Thymus (tissue), 11 donors: ENCODE data around the gene OSTC. TPM values are rescaled to one million over a fixed set of nuclear protein-coding genes. Genes with fewer than 3 reads are reported as not detected.
"Not testable (repeated sequence)": the region's sequence is repeated elsewhere in the genome, so short reads cannot be mapped to it uniquely, and the experiment has no call there.

Experiments used
- DNase-seq, 9 donors: peaks; one replicate each; pipeline ENCODE4 v3.0.0-alpha.2; 2013; ENCODE audit warnings: low spot score in 9 of 9, low read depth in 6 of 9, missing footprints in 1 of 9
- H3K27ac ChIP-seq, 2 donors: one replicate each; pipeline ENCODE4 v1.5.1; 2013; ENCODE audit warnings: control low read depth in 1 of 2, low read depth in 1 of 2, low read length in 1 of 2, mild to moderate bottlenecking in 1 of 2, moderate library complexity in 1 of 2
- H3K27me3 ChIP-seq, 2 donors: one replicate each; pipeline ENCODE4 v1.5.1; 2013; ENCODE audit warnings: low read length in 1 of 2; ENCODE audit not compliant: control insufficient read depth in 2 of 2, insufficient read depth in 1 of 2
- H3K36me3 ChIP-seq, 2 donors: one replicate each; pipeline ENCODE4 v1.5.1; 2013; ENCODE audit warnings: low read length in 1 of 2, mild to moderate bottlenecking in 1 of 2, moderate library complexity in 1 of 2; ENCODE audit not compliant: control insufficient read depth in 2 of 2, insufficient read depth in 2 of 2
- H3K4me1 ChIP-seq, 2 donors: one replicate each; pipeline ENCODE4 v1.5.1; 2013; ENCODE audit warnings: low read length in 2 of 2; ENCODE audit not compliant: control insufficient read depth in 2 of 2, insufficient read depth in 2 of 2
- H3K4me3 ChIP-seq, 2 donors: one replicate each; pipeline ENCODE4 v1.5.1; 2013; ENCODE audit warnings: low read length in 2 of 2, control low read depth in 1 of 2, mild to moderate bottlenecking in 1 of 2
- H3K9me3 ChIP-seq, 2 donors: one replicate each; pipeline ENCODE4 v1.5.1; 2013; ENCODE audit warnings: low read length in 1 of 2, mild to moderate bottlenecking in 1 of 2; ENCODE audit not compliant: control insufficient read depth in 2 of 2, insufficient read depth in 1 of 2
- WGBS: extraction: QIAGEN DNeasy Blood & Tissue Kit; methylation state at CpG from one replicate; pipeline ENCODE4 v1.1.7; 2013; 5-methylcytosine and 5-hydroxymethylcytosine counted together
- polyA plus RNA-seq: library from polyadenylated mRNA; stranded (reverse); fragments of 200-250 nt; gene quantifications from one replicate; pipeline ENCODE4 v1.2.3, GENCODE V29; 2013
- total RNA-seq: library from RNA; stranded (reverse); fragments of 120-200 nt; gene quantifications from one replicate; pipeline ENCODE4 v1.2.4, GENCODE V29; 2013
- donor health status: healthy.

Gene OSTC
- total and polyA plus RNA-seq, 2 donors: 158 to 178 TPM

DNA sequence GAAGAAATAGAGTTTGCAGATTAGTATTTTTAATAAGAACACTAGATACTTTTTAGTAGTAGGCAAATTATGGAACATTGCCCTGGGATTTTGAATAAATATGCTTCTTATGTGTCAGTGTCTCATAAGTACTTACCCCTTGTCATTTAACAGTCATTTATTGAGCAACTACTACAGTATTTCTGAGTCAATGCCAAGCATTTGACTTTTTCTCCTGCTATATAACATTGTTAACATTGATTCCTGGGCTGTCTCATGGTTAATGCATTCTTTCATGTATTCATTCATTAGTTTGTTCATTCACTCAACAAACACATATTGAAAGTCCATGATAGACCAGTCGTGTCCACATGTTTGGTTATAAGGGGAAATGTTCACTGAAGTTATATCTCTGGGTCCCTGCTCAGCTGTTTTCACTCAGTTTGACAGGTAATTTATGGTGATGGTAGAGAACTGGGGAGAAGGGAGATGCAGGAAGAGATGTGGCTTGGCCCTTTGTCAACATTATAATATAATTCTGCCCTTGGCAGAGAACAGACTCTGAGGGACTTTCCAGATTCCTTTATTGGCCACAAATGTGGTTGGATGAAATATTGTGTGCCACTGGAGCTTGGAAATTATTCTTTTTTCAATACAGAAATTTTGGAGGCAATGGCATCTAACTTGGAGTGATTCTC lies 49.8 kb downstream of the OSTC start:
- 17% methylated on average over 1 of the region's 1 CpG for WGBS
- Histone ChIP-seq H3K36me3 (no peaks in the 10 kb centered on the region), H3K4me3 (no peak overlapping the region), H3K4me1 (peaks cover 0 to 14% of the 10 kb centered on the region in 2 donors), H3K27ac (no peak overlapping the region), H3K27me3 (no peaks in the 10 kb centered on the region), H3K9me3 (no peaks in the 10 kb centered on the region)
- no peak for DNase-seq

DNA sequence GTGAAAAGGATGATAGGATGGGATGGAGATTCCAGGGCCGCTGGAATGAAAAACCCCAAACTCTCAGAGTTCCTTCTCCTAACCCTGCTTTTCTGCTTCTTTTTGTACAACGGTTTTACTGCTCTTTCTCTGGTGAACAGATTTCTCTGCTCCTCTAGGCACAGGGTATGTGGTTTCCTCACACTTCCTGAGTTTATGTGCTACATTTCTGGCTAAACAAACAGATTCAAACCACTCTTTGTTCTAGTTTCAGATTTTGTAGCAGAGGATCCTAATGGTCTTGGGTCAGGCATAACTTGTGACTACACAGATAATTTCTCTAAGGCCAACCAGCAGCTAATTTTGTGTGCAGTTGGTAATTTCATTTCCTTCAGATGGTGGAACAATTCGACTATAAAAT lies 52.6 kb downstream of the OSTC start:
- WGBS: 7% methylated on average over 3 of the region's 3 CpGs
- Histone ChIP-seq H3K4me1 (peaks cover 0 to 14% of the 10 kb centered on the region in 2 donors), H3K9me3 (no peaks in the 10 kb centered on the region), H3K27ac (peak overlapping the region; percentile 49 to 56), H3K36me3 (no peaks in the 10 kb centered on the region), H3K4me3 (no peak overlapping the region), H3K27me3 (no peaks in the 10 kb centered on the region)
- DNase-seq: peak in 6 of 9 donors; percentile 8 to 61 (median 28)

DNA sequence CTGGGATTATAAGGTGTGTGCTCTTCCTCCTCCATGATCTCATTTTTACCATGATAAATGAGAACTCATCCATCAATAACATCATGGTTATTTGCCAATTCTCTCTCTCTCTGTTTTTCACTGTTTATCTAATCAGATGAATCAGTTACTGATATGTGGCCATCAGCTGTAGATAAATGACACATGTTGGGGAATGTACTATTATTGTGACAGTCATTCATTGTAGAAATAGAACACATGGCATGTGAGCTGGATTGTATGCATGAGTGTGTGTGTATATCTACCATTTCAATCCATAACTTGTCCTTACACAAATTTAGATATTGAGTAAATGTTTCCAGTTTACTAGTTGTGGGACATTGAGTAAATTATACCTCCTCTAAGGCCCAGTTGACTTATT lies 53.0 kb downstream of the OSTC start:
- H3K36me3 ChIP-seq: no peaks in the 10 kb centered on the region
- H3K27ac ChIP-seq: no peak overlapping the region

DNA sequence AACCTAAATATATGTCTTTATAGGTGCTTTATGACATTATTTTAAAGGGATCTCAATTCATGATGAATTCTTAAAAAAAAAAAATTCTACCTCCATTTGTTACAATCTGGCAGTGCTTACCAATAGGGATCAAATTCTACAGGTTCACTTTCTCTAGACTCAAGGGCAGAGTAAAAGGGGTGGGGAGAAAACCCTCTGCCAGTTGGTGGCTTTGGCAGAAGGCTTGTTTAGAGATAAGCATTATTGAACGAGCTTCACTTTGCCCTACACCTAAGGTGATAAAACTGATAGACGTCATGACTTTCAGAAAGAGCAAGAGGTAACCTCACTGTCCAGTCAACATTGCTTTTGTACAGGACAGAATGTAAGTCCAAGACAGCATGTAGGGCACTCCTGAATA lies 53.6 kb downstream of the OSTC start:
- H3K36me3 ChIP-seq: no peaks in the 10 kb centered on the region
- H3K27me3 ChIP-seq: no peaks in the 10 kb centered on the region
- 92% methylated on average over 2 of the region's 2 CpGs for WGBS
- H3K4me3 ChIP-seq: no peak overlapping the region
- DNase-seq: no peak
- no peaks in the 10 kb centered on the region for H3K9me3 ChIP-seq
- H3K27ac ChIP-seq: no peak overlapping the region
- H3K4me1 ChIP-seq: peaks cover 0 to 14% of the 10 kb centered on the region in 2 donors

More for the DNA sequence above, 53.0 kb downstream of the OSTC start:
- H3K4me3 ChIP-seq: no peak overlapping the region
- no peaks in the 10 kb centered on the region for H3K9me3 ChIP-seq
- H3K4me1 ChIP-seq: peaks cover 0 to 14% of the 10 kb centered on the region in 2 donors
- H3K27me3 ChIP-seq: no peaks in the 10 kb centered on the region
- no peak for DNase-seq

DNA sequence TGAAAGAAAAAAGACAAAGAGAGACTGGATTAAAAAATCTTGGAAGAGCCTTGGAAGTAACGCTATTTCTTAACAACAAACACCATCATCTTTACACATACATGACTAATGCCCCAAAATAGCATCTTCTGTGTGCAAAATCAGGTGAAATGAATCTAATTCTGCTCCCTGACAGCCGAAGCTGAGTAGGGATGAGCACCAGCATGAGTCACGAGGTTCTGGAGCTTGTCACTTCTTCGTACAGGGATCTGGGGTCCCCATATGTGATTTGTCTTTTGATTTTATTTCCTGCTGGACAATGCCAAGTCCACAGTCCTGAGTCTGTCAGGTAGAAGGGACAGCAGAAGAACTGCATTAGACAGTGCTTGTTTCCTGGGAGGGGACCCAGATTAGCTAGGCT lies 55.9 kb downstream of the OSTC start:
- no peaks in the 10 kb centered on the region for H3K9me3 ChIP-seq
- no peak for DNase-seq
- 72% methylated on average over 4 of the region's 4 CpGs for WGBS

DNA sequence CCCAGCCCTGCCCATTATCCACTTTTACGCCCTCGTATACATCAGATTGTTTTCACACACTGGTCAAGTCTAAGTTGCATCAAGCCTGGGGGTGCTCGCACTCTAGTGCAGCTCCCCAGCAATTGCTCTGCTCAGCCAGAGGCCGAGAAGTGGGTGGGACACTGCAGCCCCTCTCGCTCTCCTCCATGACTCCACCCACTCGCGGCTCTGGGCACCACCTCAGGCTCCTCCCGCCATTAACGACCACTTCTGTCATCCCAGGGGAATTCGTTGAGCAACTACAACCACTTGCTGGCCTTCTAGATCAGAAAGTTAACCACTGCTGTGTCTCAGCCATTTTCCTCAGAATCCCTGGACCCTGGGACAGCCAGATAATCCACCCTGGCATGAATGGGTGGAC lies 58.8 kb downstream of the OSTC start:
- WGBS: 97% methylated on average over 10 of the region's 10 CpGs

More for the DNA sequence above, 55.9 kb downstream of the OSTC start:
- Histone ChIP-seq H3K36me3 (no peaks in the 10 kb centered on the region), H3K4me3 (no peak overlapping the region), H3K4me1 (peaks cover 0 to 14% of the 10 kb centered on the region in 2 donors), H3K27ac (no peak overlapping the region), H3K27me3 (no peaks in the 10 kb centered on the region)

DNA sequence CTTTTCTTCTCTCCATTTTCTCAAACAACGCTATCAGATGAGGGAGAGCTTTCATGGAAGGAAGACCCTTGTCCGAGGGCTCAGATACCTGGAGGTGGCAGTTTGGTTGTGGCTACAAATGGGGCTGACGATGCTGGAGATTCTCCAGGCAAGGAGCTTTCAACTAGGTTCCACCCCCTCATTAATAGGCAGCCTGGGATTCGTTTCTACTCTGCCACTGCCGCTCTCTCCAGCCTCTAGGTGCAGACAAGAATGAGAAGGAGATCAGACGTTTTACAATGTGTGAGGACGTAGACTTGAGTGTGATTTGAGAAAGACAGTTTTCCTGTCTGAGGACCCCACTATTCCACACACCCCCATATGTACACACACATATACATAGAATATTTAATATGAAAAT lies 59.3 kb downstream of the OSTC start:
- H3K4me1 ChIP-seq: no peaks in the 10 kb centered on the region
- H3K4me3 ChIP-seq: no peak overlapping the region
- no peaks in the 10 kb centered on the region for H3K36me3 ChIP-seq
- no peak for DNase-seq
- H3K27me3 ChIP-seq: no peaks in the 10 kb centered on the region
- H3K27ac ChIP-seq: no peak overlapping the region
- 89% methylated on average over 7 of the region's 7 CpGs for WGBS
- no peaks in the 10 kb centered on the region for H3K9me3 ChIP-seq

More for the DNA sequence above, 58.8 kb downstream of the OSTC start:
- no peaks in the 10 kb centered on the region for H3K4me1 ChIP-seq
- no peaks in the 10 kb centered on the region for H3K9me3 ChIP-seq
- H3K27ac ChIP-seq: no peak overlapping the region
- H3K36me3 ChIP-seq: no peaks in the 10 kb centered on the region
- no peak for DNase-seq
- no peak overlapping the region for H3K4me3 ChIP-seq
- H3K27me3 ChIP-seq: no peaks in the 10 kb centered on the region

DNA sequence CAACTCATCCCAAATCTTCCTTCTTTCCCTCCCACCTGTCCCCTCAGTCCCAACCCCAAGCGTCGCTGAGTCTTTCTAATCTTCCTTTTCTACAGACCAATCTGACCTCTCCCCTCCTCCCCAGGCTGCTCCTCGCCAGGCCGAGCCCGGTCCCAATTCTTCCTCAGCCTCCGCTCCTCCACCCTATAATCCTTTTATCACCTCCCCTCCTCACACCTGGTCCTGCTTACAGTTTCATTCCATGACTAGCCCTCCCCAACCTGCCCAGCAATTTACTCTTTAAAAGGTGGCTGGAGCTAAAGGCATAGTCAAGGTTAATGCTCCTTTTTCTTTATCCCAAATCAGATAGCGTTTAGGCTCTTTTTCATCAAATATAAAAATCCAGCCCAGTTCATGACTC lies 60.2 kb downstream of the OSTC start:
- H3K36me3 ChIP-seq, H3K27ac ChIP-seq, DNase-seq, H3K27me3 ChIP-seq, H3K4me3 ChIP-seq, H3K9me3 ChIP-seq, H3K4me1 ChIP-seq: not testable (repeated sequence)
- 86% methylated on average over 7 of the region's 7 CpGs for WGBS

DNA sequence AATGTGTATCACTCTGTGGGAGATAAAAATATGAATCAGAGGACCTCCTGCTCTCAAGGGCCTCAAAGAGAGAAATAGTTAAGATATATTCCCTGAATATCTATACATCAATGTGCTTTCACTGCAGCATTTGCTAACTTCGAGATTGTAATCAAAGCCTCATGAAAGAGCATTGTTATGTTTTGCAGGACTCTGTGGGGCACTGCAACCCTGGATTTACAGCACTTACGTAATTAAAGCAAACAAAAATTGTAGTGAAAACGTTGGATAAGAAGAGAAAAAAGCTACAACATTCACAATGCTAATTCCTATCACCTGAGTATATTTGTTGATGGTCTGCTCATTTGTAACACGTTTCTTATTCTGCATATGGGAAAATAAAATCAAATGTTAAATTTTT lies 64.5 kb downstream of the OSTC start:
- Histone ChIP-seq H3K4me3 (no peak overlapping the region), H3K36me3 (no peaks in the 10 kb centered on the region), H3K27me3 (no peaks in the 10 kb centered on the region), H3K9me3 (no peaks in the 10 kb centered on the region), H3K4me1 (no peaks in the 10 kb centered on the region), H3K27ac (no peak overlapping the region)
- no peak for DNase-seq
- WGBS: 92% methylated on average over 4 of the region's 4 CpGs
